DOHH2 (cell line): ENCODE results near the gene METTL21C.

ENCODE experiments used
- EZH2phosphoT487 ChIP-seq: fragments of 200-600 bp; sonication (generic); IDR thresholded peaks from 2 replicates; pipeline ENCODE4 v1.6.1; 2017; ENCODE audit warnings: borderline replicate concordance, mild to moderate bottlenecking, antibody characterized with exemption, low read length, moderate library complexity, mixed read lengths
- TF ChIP-seq, protein P1 (sequence below): fragments of 200-600 bp; sonication (generic); IDR thresholded peaks from one replicate; pipeline ENCODE4 v1.5.1; 2014; ENCODE audit warnings: antibody characterized with exemption, mild to moderate bottlenecking, low read depth, low read length; ENCODE audit not compliant: poor library complexity, severe bottlenecking

- TF ChIP-seq, protein P1, sequence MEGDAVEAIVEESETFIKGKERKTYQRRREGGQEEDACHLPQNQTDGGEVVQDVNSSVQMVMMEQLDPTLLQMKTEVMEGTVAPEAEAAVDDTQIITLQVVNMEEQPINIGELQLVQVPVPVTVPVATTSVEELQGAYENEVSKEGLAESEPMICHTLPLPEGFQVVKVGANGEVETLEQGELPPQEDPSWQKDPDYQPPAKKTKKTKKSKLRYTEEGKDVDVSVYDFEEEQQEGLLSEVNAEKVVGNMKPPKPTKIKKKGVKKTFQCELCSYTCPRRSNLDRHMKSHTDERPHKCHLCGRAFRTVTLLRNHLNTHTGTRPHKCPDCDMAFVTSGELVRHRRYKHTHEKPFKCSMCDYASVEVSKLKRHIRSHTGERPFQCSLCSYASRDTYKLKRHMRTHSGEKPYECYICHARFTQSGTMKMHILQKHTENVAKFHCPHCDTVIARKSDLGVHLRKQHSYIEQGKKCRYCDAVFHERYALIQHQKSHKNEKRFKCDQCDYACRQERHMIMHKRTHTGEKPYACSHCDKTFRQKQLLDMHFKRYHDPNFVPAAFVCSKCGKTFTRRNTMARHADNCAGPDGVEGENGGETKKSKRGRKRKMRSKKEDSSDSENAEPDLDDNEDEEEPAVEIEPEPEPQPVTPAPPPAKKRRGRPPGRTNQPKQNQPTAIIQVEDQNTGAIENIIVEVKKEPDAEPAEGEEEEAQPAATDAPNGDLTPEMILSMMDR: no peak
- TF ChIP-seq EZH2phosphoT487: no peak
These were observed 4.7 kb upstream of the METTL21C start for GRCh38 chr13:102699504-102699903.
